Inflammatory macrophage (primary cell): ENCODE data around the gene EXOC1L.
A peak's percentile ranks its signal among the peaks of the same experiment; 100 is the strongest.
"Not testable (repeated sequence)": the region's sequence is repeated elsewhere in the genome, so short reads cannot be mapped to it uniquely, and the experiment has no call there.

Source experiments
- DNase-seq, 2 donors: peaks; one replicate each; pipeline ENCODE4 v3.0.0-alpha.2; 2020 to 2022

The EXOC1L gene

DNA sequence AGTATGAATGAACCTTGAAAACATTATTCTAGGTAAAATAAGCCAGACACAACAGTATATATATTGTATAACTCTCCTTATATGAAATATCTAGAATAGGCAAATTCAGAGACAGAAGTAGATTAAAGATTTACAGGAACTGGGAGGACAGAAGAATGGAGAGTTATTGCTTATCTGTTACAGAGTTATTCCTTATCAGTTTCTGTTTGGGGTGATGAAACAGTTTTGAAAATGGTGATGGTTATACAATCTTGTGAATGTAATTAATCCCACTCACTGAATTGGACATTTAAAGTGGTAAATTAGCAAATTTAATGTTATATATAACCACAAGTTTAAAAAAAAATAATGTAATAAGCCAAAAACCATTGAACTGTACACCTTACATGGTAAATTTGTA, 19.4 kb downstream of the EXOC1L start:
- no peak for DNase-seq

GRCh38 chr4:55840956-55841355, 21.4 kb downstream of the EXOC1L start:
- no peak for DNase-seq

- DNase-seq, result not testable (repeated sequence)
Observed at GRCh38 chr4:55841373-55842239, 22.0 kb downstream of the EXOC1L start.

- not testable (repeated sequence) for DNase-seq
Observed at GRCh38 chr4:55842312-55842711, 22.7 kb downstream of the EXOC1L start.

DNA sequence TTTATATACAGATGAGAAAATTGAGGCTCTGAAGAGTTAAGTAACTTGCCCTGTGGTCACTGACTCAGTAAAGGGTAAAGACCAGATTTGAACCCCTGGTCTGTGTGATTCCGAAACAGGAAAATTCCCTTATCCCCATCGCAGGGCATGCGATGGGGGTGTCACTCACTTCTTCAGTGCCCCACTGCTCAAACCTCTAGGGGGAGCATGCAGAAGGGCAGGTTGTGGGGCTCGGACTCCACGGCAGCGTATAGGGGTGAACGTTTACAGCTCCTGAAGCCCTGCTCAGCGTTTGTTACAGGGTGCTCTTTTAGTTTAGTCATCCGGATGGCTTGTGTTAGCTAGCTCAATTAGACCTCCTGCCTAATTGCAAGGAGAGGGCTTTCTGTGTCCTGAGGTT, 30.1 kb downstream of the EXOC1L start:
- DNase-seq, result no peak

- DNase-seq, result no peak
Observed at GRCh38 chr4:55851885-55852284, 32.3 kb downstream of the EXOC1L start.

DNA sequence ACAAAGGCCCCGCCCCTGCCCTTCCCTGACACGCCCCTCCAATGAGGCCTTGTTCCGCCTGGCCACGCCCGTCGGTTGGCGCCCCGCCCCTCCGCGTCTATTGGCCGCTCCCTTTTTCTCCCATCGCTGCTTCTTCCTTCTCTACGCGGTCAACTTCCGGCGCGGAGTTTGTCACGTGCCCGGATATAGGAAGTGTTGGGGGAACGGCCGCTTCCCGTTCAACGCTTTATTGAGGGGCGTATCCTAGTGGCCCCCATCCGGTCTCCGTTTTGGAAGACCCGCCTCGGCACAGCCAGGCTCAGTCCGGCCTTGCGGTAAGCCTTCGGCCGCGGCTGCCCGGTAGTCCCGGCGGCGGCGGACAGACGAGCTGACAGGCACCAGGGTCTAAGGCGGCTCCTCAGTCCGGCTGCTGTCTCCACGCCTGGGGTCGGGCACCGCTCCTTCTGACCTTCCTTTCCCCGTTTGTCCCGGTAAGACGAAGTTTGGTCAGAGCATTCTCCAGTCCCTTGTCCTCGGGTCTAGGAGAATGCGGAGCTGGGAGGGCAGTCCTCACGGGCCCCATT, 34.0 kb downstream of the EXOC1L start, which contains the start of gene EXOC1:
Gene EXOC1 (plus strand): TSS at position 165 of the 563 bp plus-strand sequence. CDS start 4,676 bp downstream, outside the sequence.
- DNase-seq, result peak; percentile 97 to 98

DNA sequence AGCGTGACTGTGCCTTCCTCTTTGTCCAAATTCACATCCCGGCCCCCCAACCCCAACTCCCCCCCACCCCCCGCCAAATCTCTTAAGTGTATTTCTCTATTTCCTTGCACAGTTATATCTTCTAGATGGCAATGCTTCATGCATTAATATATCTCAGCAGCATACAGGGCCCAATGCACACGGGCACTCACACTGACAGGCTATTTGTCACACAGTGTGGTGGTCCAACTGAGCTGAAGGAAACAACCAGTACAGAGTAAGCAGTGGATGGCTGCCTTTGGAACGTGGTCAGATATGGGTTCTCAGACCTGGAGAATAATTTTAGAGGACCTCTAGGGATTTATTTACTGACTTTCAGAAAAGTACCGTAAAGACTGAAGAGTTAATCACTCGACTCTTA, 34.5 kb downstream of the EXOC1L start:
- no peak for DNase-seq

DNA sequence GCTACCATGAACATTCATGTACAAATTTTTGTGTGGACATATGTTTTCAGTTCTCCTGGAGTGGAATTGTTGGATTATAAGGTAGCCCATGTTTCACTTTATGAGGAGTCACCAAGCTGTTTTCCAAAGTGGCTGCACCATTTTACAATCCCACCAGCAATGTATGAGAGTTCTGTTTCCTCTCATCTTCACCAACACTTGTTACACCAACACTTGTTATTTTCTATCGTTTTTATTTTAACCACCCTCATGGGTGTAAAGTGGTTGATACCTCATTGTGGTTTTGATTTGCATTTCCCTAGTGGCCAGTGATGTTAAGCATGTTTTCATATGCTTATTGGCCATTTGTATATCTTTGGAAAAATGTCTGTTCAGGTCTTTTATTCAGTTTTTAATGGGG, 38.0 kb downstream of the EXOC1L start:
- no peak for DNase-seq

- DNase-seq, result no peak
Observed at GRCh38 chr4:55859711-55860110, 40.1 kb downstream of the EXOC1L start.

GRCh38 chr4:55864577-55865223, 45.1 kb downstream of the EXOC1L start:
- no peak for DNase-seq

GRCh38 chr4:55865228-55865806, 45.7 kb downstream of the EXOC1L start:
- no peak for DNase-seq

DNA sequence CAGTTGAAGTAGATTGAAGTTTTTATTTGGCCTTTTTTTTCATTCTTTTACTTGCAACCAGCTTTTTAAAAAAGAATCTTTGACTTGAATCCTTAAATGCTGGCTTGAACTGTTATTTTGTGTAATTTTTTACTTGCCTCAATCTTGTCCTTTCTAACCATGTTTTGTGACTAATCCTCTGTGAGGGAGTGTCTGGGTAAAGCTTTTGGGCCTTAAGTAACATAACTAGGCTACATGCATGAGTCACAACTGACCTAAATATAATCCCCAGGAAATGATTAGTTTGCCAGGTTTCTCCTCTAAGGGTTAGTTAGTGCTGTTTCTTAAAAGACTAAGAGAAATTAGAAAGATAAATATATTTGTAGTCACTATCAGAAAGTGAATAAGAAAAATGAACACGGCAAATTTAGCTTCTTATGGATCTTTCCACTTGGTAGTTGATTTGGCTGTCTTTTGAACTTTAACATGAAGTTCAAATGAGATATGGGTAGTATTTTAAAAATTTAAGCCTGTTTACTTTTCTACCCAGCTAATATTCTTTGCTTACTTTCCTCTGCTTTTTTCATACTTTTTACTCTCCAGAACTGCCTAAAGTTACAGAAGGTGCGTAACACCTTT, 46.8 kb downstream of the EXOC1L start:
- peak; percentile 71 to 74 for DNase-seq

DNA sequence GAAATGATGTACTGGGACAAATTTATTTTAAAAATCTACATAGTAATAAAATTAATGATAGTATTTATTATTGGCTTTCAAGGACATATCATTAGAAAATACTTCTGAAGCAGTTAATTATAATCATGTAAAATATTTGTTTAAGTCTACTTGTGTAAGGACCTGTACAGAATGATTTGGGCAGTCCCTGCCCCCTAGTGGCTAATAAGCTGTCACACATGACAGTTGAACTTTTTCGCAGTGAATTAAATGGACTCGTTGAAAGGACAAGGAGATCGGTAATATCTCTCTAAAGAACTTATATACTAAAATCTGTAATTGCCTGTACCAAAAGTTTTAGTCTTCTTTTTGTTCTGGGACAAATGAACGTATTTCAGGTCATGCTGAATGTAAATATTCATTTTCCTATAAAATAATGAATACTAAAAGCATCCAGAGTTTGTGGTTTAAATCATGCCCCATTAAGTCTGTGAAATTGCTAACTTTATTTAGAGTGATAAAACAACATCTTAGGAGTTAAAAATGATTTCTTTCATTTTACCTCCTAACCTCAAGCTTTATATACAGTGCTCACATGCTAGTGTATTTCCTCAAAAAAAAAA, 47.5 kb downstream of the EXOC1L start:
- peak; percentile 60 to 71 for DNase-seq

- no peak for DNase-seq
Observed at GRCh38 chr4:55868581-55869090, 49.0 kb downstream of the EXOC1L start.

DNA sequence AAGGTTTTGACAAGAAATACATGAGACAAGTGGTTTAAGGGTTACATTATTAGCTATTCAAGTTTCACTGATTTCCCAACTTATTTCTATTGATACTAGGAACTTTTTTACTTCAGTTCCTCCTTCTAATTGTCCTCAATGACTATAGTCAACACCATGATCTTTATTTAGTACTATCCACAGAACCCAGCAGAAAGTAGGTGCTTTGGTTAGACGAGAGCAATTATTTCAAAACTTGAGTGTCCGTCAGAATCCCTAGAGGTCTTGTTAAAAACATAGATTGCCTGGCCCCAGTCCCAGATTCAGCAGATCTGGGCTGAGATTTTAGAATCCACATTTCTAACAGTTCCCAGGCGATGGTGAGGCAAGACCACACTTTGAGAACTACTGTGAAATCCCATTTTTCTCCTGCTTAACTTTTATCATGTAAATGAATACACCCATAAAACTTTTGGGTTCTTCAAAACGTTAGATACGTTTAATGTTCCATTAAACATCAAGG, 51.8 kb downstream of the EXOC1L start:
- DNase-seq, result no peak

DNA sequence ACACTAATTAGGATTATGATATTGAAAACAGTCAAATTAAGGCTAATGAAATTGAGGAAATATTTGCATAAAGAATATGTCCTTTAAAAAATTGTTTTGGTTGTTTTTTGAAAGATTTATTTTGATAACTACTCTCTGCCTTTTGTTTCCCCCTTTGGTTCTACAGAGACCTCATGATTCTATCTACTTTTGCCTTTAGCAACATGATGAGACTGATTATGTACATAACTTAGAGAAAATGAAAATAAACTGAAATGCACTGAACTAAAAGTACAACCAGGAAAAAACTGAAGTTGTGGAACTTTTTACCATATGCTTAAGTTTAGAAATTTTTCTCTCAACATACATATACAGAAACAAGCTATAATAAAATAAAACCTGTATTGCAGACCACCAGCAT, 55.2 kb downstream of the EXOC1L start:
- no peak for DNase-seq

GRCh38 chr4:55876387-55876786, 56.8 kb downstream of the EXOC1L start:
- no peak for DNase-seq

DNA sequence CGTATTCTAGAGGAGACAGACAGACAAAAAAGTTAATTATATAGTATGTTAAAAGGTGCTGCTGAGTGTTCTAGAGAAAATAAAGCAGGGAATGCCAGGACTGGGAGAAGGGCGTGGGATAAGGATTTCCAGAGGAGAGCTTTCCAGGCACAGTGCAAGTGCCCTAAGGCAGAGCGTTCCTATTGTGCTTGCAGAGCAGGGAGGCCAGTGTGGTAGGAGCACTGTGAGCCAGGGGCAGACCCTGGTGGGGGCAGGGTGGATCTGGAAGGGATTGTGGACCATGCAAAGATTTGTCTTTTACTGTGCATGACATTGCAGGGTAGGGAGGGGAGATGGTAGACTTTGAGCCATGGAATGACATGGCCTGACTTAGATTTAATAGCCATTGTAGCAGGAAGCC, 59.6 kb downstream of the EXOC1L start:
- DNase-seq, result no peak

GRCh38 chr4:55880652-55881280, 61.2 kb downstream of the EXOC1L start:
- no peak for DNase-seq

DNA sequence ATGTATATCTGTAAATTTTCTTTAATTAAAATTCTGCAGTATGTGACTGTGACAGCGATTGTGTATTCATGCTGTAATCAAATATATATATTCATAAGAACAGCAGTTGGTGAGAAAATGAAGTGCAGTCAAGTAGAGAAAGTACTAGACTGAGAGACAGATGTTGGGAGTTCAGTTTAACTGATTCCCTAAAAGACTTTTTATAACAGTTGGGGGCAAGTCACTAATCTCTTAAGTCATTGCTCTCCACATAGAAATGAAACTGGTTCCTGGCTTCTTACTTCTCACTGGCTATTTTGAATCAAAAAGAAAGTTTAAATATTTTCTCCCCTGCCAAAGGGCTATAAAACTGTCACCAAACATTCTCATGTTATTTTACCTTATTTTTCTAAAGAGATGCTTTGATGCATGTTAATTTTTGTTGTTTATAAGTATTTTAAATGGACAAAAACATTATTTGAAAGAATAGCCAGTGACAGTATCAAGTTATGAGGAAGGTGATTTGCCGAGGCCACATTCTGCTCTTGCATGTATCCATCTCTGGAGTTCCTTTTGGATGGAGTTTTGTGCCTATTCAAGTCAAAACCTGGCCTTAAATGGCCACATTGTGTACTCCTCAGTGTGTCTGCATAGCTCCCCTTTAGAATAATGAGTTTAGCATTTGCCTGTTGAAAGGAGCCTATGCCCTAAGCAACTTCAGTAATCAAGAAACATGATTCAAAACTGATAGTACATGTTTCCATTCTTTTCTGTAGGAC, 64.7 kb downstream of the EXOC1L start:
- DNase-seq, result no peak
